Astrocyte of the hippocampus (primary cell): Measurements from ENCODE around the gene RAB17.
"Not testable (repeated sequence)": the region's sequence is repeated elsewhere in the genome, so short reads cannot be mapped to it uniquely, and the experiment has no call there.

Source experiments
- DNase-seq: peaks from one replicate; pipeline ENCODE4 v3.0.0; 2011; ENCODE audit warnings: low read depth, low spot score

RAB17 gene

GRCh38 chr2:237599465-237600110 lies 9.1 kb upstream of the RAB17 start:
- no peak for DNase-seq

GRCh38 chr2:237598468-237599208 lies 8.1 kb upstream of the RAB17 start:
- no peak for DNase-seq

DNA sequence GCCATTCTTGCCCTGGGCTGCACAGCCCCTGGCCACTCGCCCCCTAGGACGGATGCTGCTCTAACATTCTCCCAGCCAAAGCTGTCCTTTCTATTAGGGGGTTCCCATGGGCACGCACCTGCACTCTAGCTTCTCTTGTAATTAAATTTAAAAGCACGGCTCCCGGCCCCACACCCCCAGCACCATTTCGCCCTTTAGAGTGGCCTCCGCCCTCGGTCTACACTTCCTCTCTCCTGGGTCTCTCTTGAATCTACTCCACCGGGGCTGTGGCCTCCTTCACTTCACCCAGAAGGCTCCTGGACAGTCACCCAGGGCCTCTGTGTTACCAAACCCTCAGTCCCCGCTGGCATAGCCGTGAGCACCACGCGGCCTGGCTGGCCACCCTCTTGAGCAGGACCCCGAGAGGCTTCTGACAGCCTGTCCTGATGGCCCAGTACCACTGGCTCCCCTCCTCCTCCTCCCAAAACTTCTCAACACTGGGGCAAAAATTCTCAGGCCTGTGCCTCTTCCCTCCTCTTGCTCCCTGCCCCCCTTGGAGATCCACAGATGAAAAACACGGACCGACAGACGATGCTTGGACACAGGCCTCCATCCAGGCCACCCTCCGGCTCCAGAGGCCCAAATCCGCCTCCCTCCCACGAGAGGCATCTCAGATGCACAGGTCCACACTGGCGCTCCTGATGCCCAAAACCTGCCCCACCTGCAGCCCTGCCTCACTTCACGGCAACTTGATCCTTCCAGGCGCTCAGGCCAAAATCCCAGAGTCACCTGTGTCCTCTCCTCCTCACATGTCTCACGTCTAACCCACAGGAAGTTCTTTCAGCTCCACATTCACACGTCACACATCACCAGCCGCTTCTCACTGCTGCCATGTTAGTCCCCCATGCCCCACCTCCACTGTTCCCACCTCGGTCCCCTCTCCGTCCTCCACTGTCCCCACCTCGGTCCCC lies 6.9 kb upstream of the RAB17 start:
- no peak for DNase-seq

- DNase-seq, result no peak
Measured at GRCh38 chr2:237596520-237597195, 6.1 kb upstream of the RAB17 start.

GRCh38 chr2:237595829-237596519 lies 5.4 kb upstream of the RAB17 start:
- DNase-seq, result not testable (repeated sequence)

DNA sequence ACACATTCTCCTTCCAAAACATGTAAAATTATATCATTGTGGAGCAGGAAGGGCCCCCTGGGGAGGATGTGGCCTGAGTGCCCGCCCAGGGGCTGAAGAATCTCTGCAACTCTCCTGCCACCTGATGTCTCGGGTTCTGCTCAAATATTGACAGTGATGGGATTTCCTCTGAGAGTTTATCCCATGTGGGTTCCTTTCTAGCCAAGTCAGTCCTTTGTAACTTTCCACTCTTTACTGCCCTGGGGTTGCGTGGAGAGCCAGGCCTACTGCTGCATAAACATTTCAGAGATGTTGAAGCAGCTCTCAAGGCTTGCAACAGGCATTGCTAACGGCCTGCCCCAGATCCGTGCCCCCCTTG lies 4.0 kb upstream of the RAB17 start:
- DNase-seq, result no peak

DNA sequence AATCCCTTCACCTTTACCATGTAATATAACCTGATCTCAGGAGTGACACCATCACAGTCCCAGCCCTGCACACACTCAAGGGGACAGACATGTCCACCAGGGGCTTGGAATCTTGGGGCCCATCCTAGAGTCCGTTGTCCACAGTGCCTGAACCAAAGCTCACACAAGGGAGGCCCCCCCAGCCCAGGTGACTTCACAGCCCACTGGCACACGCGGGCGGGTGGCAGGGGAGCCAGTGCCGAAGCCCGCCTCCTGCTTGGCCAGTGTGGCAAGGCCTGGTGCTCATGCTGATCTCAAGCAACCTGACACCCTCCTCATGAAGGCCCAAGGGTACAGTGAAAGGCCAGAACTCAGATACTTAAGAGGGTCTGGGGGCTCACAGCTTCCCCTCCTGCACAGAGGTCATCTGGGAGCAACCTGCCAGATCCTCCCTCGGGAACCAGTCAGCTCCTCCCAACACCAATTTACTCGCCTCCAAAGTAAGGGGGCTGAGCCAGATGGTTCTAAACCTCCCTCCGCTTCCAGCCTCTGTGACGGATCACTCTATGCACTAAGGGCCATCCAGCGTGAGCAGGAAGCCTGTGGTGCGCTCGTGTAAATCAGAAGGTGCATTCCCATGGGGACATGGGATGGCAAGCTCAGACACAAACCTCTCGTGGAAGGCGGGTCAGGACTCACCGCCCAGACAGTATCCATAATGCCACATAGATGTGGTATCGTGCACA lies 3.2 kb upstream of the RAB17 start:
- DNase-seq, result no peak

GRCh38 chr2:237593036-237593435 lies 2.5 kb upstream of the RAB17 start:
- no peak for DNase-seq

DNA sequence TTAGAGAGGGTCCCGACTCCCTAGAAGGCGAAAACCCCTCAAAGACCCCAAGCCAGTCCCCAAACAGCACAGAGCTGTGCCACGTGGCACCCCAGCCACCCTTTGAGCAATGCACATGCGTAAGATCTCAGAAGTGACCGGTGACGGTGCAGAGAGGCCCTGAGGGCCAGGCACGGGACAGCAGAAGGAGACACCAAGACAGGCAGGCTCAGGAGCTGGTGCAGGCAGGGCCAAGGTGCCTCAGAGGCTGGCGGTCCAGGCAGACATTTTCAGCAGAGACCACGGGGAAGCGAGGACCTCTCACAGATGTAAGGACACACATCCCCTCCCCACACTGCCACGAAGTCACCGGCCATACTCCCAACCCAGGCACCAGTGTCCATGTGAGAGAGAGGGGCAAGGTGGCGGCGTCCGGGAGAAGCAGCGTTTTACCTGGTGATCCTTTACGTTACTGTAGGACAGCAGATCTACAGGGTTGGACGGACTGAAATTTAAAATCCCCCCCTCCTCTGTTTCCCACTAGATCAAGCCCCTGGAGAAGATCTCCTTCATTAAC lies 2.0 kb upstream of the RAB17 start:
- DNase-seq, result no peak

DNA sequence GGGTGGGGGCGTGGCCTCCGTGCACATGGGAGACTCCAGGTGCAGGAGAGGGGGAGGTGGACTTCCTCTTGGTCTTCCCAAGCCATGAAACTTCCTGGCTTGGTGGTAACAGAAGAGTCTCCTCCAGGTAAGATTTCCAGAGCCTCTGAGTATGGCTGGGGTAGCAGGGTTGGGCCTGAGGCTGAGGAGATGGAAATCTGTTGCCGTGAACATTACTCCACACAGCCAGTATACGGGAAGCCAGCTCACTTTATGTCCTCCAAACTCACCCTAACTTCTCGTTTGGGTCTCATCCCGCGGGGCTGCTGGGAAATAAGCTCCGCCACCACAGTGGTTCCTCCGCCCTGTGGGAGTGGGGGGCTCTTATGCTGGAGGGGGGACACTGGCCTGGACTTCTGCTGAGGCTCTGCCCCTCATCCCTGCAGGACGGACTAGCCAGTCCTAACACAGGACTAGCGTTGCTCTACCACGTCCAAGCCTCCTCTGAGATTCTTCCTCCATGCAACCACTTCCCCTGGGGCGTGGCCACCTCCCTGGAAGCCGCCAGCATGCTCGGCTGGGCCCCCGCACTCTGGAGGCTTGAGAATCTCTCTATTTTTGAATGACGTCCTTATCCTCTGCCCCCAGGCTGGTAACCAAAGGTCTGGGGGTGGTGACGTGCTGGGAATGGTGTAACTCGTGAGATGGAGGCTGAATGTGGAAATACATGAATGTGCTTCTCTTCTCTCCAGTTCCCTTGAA lies 777 bp upstream of the RAB17 start:
- no peak for DNase-seq

DNA sequence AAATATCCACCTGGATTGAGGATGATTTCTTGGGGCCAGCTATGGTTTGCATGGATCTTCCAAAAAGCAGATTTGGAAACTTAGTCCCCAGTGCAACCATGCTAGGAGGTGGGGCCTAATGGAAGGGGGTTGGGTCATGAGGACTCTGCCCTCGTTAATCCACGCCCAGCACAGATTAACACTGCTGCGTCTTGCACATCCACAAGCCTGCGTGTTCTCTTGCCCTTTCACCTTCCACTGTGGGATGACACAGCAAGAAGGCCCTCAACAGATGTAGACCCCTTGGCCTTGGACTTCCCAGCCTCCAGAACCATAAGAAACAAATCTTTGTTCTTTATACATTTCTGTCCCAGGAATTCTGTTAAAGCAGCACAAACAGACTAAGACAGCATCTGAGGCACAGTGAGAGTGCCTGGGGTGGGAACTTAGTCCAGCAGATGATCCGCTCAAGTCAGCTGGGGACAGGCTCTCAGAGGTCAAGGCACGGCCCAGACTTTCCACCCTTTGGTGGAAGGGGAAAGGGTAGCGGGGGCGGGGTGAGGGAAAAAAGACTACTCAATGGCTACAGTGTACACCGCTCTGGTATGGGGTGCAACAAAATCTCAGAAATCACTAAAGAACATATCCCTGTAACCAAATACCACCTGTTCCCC lies 2.4 kb downstream of the RAB17 start:
- no peak for DNase-seq

DNA sequence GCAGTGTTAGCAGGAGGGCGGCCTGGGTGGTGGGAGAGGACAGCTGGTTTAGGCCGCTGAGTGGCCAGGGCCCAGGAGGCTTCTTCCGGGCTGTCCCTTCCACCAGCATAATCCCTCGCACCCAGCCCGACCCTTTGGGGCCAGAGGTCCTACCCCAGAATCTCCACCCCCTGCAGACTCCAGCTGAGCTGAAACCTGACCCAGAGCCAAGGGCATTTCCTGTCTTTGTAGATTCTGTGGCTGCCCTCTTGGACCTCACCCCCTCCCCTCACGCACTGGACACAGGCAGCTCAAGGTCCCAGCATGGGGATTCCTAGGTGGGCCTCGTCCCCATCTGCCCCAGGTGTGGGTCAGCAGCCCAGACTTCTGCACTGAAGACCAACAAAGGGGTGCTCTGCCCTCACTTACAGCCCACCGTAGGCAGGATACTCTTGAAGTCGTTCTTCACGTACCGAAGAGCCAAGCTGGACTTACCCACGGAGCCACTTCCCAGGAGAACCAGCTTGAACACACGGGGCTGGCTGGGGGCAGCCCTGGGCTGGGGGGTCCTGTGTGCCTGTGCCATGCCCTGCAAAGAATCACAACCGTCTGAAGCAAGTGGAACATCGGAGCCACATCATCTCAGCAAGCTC lies 4.8 kb downstream of the RAB17 start:
- no peak for DNase-seq

- no peak for DNase-seq
Measured at GRCh38 chr2:237583385-237584295, 6.9 kb downstream of the RAB17 start.

DNA sequence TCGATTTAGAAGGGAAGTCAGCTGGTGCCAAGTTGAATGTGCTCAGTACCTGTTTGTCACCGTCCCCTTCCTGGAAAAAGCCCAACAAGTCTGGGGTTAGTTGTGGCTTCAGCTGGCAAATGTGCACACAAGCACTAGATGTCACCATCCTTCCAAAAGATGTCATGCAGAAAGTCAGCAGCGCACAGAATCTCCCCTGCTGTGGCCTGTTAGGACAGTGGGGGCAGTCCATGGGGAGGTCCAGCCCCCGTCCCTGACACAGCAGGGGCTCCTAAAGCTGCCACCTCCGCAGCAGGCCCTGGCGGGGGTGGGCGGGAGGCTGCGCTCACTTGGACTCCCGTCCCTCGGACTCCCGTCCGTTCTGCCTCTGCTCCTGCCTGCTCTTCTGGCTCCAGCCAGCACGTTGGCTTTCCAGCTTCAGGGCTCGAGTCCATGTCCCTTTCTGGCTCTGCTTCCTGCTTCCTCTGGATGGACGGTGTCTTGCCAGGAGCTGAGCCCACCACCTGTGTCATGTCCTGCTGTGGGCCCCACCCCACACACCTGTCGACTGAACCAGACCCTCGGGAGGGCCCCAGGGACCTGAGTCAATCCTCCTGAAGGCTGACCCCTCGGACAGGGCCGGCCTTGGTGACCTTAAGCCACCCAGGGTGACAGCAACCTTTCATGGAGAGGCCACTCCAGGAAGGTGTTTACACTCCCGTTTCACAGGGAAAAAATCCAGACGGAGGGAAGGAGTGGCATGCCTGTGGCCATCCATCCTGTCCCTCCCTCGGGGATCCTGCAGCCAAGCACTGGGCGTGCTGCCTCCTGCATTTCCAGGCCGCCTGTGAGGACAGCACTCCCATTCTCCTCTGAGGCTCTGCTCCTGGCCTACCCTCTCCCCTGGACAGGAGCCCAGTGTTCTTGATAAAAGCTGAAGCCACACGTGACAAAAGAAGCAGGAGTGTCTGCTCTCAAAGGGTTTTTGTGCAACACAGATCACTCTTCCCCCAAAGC lies 8.5 kb downstream of the RAB17 start:
- peak; percentile 72 for DNase-seq

DNA sequence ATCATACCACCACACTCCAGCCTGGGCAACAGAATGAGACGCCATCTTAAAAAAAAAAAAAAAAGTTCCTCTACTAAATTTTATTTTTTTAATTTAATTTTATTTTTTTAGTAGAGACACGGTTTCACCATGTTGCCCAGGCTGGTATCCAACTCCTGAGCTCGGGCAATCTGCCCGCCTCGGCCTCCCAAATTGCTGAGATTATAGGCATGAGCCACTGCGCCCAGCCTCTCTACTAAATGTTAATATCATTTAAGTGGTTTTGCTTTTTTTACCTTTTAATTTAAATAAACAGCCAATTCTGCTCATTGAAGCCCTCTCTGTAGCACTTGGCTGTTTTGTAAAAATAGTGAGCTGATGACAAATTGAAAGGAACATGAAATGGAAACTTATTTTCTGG lies 9.2 kb downstream of the RAB17 start:
- no peak for DNase-seq
